Activated CD8-positive, alpha-beta memory T cell treated with anti-CD3 and anti-CD28 coated beads, Interleukin-2, amount 50 U/mL, for 24 hours (primary cell): Measurements from ENCODE around the gene OTUB2.
"Not testable (repeated sequence)": the region's sequence is repeated elsewhere in the genome, so short reads cannot be mapped to it uniquely, and the experiment has no call there.

Experiments used
- DNase-seq: peaks from one replicate; pipeline ENCODE4 v3.0.0-alpha.2; 2020; ENCODE audit errors: extremely low read depth

OTUB2 gene

GRCh38 chr14:94056579-94057308 lies 30.6 kb downstream of the OTUB2 start:
- DNase-seq = no peak

DNA sequence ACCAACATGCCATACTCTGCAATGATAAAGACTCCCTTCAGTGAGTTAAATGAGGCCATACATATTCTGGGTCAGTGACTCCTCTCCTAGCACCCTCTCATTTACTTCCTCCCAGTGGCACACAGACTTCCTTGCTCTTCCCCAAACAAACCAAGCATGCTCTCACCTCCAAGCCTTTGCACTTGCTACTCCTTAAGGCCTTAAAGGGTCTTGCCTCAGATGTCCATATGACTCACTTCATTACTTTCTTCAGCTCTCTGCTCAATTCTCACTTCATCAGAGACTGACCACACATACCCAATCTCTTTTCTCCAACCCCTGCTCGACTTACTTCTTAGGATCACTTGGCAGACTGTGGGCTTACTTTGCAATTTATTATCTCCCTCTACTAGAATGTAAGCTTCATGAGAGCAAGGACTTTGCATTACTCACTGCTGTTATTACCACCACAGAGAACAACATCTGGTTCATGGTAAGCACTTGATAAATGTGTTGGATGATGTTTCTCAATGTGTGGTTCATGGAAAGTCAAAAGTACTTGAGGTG lies 32.1 kb downstream of the OTUB2 start:
- no peak for DNase-seq

DNA sequence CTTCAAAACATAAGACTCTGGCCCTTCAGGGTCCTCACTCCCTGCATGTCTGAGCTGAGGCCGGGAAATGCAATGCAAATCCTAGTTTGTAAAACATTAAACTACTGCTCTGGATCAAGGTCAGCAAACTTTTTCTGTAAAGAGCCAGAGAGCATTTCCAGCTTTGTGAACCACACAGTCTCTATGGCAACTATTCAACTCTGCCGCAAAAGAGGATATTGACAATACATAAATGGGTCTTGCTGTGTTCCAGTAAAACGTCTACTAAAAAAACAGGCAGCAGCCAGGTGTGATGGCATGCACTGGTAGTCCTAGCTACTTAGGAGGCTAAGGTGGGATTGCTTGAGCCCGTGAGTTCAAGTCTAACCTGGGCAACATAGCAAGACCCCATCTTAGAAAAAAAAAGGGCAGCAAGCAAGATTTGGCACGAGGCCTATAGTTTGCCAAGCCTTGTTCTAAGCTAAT lies 32.6 kb downstream of the OTUB2 start:
- DNase-seq = no peak

DNA sequence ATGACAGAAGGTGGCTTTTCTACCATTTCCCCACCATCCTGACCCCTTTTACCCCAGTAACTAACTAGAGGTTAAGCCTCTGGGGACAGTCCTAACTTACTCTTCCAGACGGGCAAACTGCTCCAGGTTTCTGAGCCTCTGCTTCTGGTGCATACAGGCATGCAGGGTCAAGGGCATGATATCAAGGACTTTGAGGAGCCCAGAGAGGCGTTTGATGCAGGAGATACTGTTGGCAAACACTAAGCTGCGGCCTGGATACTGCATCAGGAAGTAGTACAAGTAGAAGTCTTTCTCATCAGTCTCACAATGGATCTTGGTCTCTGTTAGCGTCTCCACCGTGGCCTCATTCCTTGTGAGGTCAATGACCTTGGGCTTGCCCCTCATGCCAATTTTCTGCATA lies 33.9 kb downstream of the OTUB2 start:
- no peak for DNase-seq

- no peak for DNase-seq
Measured at GRCh38 chr14:94062344-94062940, 36.3 kb downstream of the OTUB2 start.

DNA sequence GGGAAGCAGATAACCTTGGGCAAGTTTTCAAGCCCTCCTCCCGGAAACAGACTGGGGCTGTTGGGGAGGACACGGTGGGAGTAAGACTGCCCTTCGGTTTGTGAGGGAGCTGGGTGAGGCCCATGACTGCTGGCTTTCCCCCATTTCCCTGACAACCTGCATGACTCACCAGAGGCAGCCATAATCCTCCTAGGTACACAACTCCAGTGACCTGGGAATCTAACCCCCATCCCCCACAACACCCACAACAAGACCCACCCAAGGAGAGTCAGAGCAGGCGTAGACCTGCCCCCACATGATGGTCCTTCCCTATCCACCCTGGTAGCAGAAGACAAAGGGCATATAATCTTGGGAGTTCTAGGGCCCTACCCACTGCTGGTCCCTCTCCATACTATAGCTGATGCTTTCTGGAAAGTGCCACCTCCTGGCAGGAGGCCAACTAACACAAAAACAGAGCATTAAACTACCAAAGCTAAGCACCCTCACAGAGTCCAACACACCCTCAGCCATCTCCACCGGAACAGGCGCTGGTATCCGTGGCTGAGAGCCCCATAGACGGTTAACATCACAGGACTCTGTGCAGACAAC lies 40.0 kb downstream of the OTUB2 start:
- no peak for DNase-seq

DNA sequence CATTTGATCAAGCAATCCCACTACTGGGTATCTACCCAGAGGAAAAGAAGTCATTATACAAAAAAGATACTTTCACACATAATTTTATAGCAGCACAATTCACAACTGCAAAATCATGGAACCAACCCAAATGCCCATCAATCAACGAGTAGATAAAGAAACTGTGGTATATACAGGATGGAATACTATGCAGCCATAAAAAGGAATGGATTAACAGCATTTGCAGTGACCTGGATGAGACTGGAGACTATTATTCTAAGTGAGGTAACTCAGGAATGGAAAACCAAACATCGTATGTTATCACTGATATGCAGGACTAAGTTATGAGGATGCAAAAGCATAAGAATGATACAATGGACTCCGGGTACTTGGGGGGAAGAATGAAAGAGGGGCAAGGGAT lies 45.9 kb downstream of the OTUB2 start:
- DNase-seq = not testable (repeated sequence)

GRCh38 chr14:94074534-94074933 lies 48.4 kb downstream of the OTUB2 start:
- no peak for DNase-seq

DNA sequence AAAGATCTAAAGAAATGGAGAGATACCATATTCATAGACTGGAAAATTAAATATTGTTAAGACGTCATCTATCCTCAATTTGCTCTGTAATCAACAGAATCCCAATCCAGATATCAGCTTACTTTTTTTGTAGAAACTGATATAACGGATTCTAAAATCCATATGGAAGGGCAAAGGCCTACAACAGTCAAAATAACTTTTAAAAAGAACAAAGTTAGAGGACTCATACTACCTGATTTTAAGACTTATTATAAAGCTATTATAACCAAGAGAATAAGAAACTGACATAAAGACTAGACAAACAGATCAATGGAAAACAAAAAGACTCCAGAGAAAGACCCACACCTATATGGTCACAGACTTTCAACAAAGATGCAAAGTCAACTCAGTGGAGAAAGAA lies 48.9 kb downstream of the OTUB2 start:
- no peak for DNase-seq

- DNase-seq = no peak
Measured at GRCh38 chr14:94077111-94077821, 51.1 kb downstream of the OTUB2 start.

DNA sequence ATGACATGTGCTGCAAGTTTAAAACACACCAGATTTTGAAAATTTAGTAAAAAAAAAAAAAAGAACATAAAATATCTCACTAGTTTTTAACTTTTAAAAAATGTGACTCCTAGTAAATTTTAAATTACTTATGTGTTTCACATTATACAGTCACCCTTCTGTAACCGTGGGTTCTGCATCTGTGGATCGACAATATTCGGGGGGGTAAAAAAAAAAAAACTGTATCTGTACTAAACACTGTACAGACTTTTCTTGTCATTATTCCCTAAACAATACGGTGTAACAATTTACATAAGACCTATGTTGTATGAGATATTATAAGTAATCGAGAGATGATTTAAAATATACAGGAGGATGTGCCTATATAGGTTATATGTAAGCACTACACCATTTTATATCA lies 51.7 kb downstream of the OTUB2 start:
- DNase-seq = no peak

DNA sequence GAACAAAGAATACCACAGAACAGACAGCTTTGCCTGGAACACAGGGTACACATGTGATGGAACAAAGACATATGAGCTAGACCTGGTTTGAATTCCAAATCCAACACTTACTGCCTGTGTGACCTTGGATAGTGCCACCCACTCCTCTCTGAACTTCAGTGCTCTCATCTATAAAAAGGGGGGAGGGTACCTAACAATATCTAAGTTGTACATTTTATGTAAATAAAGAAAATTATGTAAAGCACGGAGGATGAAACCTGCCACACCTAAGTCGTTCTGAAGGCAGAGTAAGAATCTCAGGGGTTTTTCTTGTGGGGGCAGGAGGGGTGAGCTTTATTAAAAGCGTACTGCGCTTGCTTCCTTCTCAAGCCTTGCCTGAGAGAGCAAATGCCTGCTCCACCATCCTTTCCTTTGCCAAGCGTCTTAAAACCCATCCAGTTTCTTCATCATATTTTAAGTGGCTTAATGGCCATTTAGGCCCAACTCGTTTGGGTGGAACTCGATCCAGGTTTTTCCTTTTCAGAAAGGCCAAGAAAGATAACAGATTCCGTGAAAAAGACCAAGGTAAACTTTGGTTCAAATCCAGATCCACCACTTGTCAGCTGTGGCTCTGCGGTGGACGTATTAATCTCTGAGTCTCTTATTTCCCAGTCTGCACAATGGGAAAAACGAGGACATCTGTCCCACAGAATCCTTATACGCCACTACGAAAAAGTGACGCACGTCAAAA lies 53.9 kb downstream of the OTUB2 start:
- DNase-seq = no peak

GRCh38 chr14:94080621-94081385 lies 54.7 kb downstream of the OTUB2 start, which contains the start of the genes DDX24 and IFI27L1:
DDX24 (minus strand) TSS chr14:94081202; CDS start chr14:94079742, 1,460 bp downstream.
IFI27L1 (plus strand) TSS chr14:94081310; CDS start chr14:94096938, 15,628 bp downstream.
- peak; percentile 93 for DNase-seq

DNA sequence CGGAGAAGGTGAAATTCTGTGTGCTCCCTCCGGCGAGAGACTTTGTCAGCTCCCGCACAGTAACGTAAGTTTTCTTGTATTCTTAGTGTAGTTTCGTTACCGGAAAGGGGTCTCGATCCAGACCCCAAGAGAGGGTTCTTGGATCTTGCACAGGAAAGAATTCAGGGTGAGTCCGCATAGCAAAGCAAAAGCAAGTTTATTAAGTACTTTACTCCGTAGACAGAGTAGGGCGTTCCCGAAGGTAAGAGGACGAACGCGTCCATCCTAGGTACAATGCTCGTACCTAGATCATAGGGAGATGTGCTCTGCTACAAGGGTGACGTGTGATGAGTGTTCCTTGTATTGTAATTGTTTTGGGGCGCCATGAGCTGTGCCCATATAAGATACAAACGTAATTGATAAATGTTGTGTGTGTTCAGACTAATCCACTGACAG lies 55.3 kb downstream of the OTUB2 start:
- DNase-seq = no peak

- DNase-seq = no peak
Measured at GRCh38 chr14:94087891-94088290, 61.8 kb downstream of the OTUB2 start.

GRCh38 chr14:94088516-94088915 lies 62.4 kb downstream of the OTUB2 start:
- no peak for DNase-seq

- DNase-seq = no peak
Measured at GRCh38 chr14:94089479-94089878, 63.3 kb downstream of the OTUB2 start.

DNA sequence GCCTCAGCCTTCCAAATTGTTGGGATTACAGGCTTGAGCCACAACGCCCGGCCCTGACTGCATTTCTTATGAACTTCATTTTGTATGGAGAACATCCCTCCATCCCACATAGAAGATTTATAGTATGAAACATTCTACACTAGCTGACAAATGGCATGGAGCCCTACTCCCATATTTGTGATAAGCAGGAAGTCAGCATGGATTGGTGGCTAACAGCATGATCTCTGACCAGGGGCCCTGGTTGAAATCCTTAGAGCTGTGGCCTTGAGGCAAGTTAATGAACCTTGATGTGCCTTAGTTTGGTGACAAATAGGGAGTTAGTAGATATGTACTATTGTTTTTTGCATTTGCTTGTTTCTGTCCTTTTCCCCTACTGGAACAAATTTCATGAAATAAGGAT lies 67.3 kb downstream of the OTUB2 start:
- no peak for DNase-seq

DNA sequence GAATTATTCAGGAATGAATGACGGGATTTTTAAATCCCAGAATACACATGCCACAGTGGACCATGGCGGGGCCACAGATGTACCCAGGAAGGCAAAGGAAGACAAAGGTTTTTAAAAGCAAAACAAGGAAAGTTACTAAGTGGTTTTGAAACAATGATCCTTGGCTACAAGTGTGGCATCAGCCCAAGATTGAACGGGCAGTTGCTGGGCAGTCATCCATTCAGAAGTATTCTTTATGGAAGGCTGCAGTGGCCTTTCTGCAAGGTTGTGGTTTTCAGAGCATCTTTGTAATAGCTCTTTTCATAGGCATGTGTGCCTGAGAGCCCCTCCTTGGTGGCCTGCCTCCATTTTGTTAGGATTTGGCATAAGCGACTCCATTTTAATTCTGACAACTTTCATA lies 71.0 kb downstream of the OTUB2 start:
- DNase-seq = no peak
